ENCODE data around the gene CD84. TPM values are rescaled to one million over a fixed set of nuclear protein-coding genes. Genes with fewer than 3 reads are reported as not detected.

The CD84 gene
- total RNA-seq, 2 experiments from 2014 or later, result 32.7 to 36.9 TPM

DNA sequence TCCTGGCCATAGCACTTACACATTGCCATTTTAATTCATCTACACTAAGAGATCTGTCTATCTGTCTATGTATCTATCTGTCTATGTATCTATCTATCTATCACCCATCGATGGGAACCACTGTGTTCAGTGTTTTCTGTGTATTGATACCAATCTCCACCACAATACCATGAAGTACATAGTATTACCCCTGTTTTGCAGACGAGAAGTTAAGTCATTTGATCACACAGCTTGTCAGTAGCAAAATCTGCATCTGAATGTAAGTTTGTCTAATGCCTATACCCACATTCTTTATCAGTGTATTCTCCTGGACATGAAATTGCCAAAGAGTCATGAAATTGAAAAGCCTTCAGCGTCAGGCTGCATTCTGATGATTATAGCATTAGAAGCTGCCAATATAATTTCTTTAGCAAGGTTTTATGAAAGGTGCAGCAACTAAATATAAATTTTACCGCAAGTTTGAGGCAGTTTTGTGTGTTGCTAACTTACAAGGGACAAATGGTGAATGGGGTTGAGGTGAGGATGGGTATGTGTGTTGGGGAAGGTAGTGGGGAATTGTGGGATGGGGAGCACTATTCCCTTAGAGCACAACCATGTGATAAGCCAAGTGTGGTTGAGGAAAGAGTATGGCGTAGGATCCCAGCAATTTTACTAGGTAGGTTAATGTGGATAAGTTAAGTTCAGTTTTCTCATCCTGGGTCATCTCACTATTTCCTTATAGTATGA is 43.4 kb upstream of the CD84 start:
- Mint-ChIP-seq H3K36me3 (ENCODE audit: low read depth) (peaks cover 90% of the 10 kb centered on the region), H3K9me3 (no peaks in the 10 kb centered on the region), H3K4me1 (ENCODE audit: low read depth) (peaks cover 96% of the 10 kb centered on the region), H3K4me3 (peak overlapping the region; percentile 70), H3K27me3 (no peaks in the 10 kb centered on the region), H3K27ac (peak overlapping the region; percentile 97)
- POLR2A ChIA-PET, result interaction anchor here (0.9 kb wide), 1 partner anchor 42 kb away, joined by 3 read pairs; no protein-coding TSS in a partner anchor
- Histone ChIP-seq H3K27ac (ENCODE audit: low read depth in 1 of 2, low read length in 2 of 2) (peak overlapping the region in 1 of 2 donors; percentile 47), H3K27me3 (ENCODE audit: control insufficient read depth in 1 of 2, insufficient read depth in 2 of 2, low read length in 2 of 2) (no peaks in the 10 kb centered on the region), H3K4me3 (ENCODE audit: low read length) (no peak overlapping the region), H3K4me1 (ENCODE audit: insufficient read depth, low read length) (peaks cover 69% of the 10 kb centered on the region), H3K36me3 (ENCODE audit: insufficient read depth, low read length) (peaks cover 61% of the 10 kb centered on the region), H3K9me3 (ENCODE audit: control insufficient read depth in 1 of 2, insufficient read depth in 1 of 2, low read length in 2 of 2) (no peaks in the 10 kb centered on the region)
- ATAC-seq (ENCODE audit: poor library complexity), result no peak
- intact Hi-C loops (cut with DNase I, micrococcal nuclease), result loop anchor here (2.0 to 5.0 kb wide), 2 partner anchors 20 to 145 kb away; no protein-coding TSS in a partner anchor
- CTCF ChIA-PET, result interaction anchor here (0.9 to 1.3 kb wide), 6 partner anchors 16 to 59 kb away, joined by 3 to 7 read pairs (median 4); partner anchors contain the start of gene SLAMF1
- DNase-seq, result peak in 1 of 14 experiments; percentile 1
- no peak for TF ChIP-seq CTCF (IDR thresholded peaks at IDR 0.05)

DNA sequence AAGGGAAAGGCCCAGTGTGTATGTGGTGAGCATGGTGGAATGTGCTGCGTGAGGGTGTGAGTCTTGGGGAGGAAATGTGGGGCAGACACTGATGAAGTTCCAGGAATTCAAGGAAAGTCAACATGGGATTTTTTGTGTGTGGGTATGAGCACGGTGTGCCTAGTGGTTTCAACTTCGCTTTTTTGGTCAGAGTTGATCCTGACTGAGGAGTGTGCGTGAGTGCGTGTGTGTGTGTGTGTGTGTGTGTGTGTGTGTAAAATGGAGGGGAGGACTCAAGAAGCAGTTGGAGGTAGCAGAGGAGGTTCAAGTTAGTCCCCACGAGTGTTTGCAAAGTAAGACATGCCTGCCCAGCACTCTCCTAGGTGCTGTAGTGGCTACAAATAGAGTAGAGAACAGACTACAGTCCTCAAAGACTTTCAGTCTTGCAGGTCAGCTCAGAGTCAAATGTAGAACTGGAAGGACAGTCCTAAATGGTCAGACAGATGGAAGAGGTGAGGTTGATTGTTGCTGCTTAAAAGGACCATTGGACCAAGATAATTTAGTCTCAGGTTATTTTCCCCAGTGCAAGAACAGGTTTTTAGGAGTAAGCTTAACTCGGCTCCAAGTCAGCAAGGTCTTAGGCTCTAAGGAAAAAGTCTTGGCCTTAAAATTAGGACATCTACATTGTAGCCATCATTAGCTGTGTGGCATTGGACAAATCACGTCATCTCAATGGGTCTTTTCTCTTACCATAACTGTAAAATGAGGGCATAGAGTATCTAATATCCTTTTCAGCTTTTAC is 42.5 kb upstream of the CD84 start:
- Histone ChIP-seq H3K4me1 (ENCODE audit: insufficient read depth, low read length) (peaks cover 63% of the 10 kb centered on the region), H3K27ac (ENCODE audit: low read depth in 1 of 2, low read length in 2 of 2) (peak overlapping the region in 1 of 2 donors; percentile 19), H3K9me3 (ENCODE audit: control insufficient read depth in 1 of 2, insufficient read depth in 1 of 2, low read length in 2 of 2) (no peaks in the 10 kb centered on the region), H3K27me3 (ENCODE audit: control insufficient read depth in 1 of 2, insufficient read depth in 2 of 2, low read length in 2 of 2) (no peaks in the 10 kb centered on the region), H3K4me3 (ENCODE audit: low read length) (no peak overlapping the region), H3K36me3 (ENCODE audit: insufficient read depth, low read length) (peaks cover 66% of the 10 kb centered on the region)
- ChIA-PET POLR2A (no interaction called here), CTCF (interaction anchor here (1.1 to 1.3 kb wide), 4 partner anchors 16 to 60 kb away, joined by 3 to 7 read pairs (median 4); partner anchors contain the start of gene SLAMF1)
- peaks cover 93% of the 10 kb centered on the region for H3K36me3 Mint-ChIP-seq (ENCODE audit: low read depth)
- H3K9me3 Mint-ChIP-seq, result no peaks in the 10 kb centered on the region
- intact Hi-C loops (cut with DNase I, micrococcal nuclease), result loop anchor here (2.0 to 5.0 kb wide), 2 partner anchors 21 to 145 kb away; no protein-coding TSS in a partner anchor
- H3K27ac Mint-ChIP-seq, result peak overlapping the region; percentile 97
- H3K27me3 Mint-ChIP-seq, result no peaks in the 10 kb centered on the region
- no peak overlapping the region for H3K4me3 Mint-ChIP-seq
- ATAC-seq (ENCODE audit: poor library complexity), result no peak
- TF ChIP-seq CTCF (IDR thresholded peaks at IDR 0.05), result no peak
- peaks cover 96% of the 10 kb centered on the region for H3K4me1 Mint-ChIP-seq (ENCODE audit: low read depth)
- DNase-seq, result no peak

GRCh38 chr1:160620942-160621632 is 41.8 kb upstream of the CD84 start:
- peaks cover 69% of the 10 kb centered on the region for H3K36me3 ChIP-seq (ENCODE audit: insufficient read depth, low read length)
- POLR2A ChIA-PET, result no interaction called here
- peaks cover 95% of the 10 kb centered on the region for H3K36me3 Mint-ChIP-seq (ENCODE audit: low read depth)

More at GRCh38 chr1:160620942-160621632, 41.8 kb upstream of the CD84 start:
- H3K4me1 Mint-ChIP-seq (ENCODE audit: low read depth), result peaks cover 96% of the 10 kb centered on the region
- no peak for DNase-seq
- H3K27ac Mint-ChIP-seq, result peak overlapping the region; percentile 97
- no peaks in the 10 kb centered on the region for H3K9me3 ChIP-seq (ENCODE audit: control insufficient read depth in 1 of 2, insufficient read depth in 1 of 2, low read length in 2 of 2)
- H3K4me3 ChIP-seq (ENCODE audit: low read length), result no peak overlapping the region
- peak overlapping the region in 1 of 2 donors; percentile 12 for H3K27ac ChIP-seq (ENCODE audit: low read depth in 1 of 2, low read length in 2 of 2)
- H3K4me3 Mint-ChIP-seq, result no peak overlapping the region
- H3K4me1 ChIP-seq (ENCODE audit: insufficient read depth, low read length), result peaks cover 56% of the 10 kb centered on the region
- H3K9me3 Mint-ChIP-seq, result no peaks in the 10 kb centered on the region
- intact Hi-C loops (cut with DNase I, micrococcal nuclease), result loop anchor here in 1 of 2 experiments (5.0 kb wide), 1 partner anchor 146 kb away; no protein-coding TSS in a partner anchor
- CTCF ChIA-PET, result interaction anchor here (0.9 to 5.2 kb wide), 3 partner anchors 55 to 58 kb away, joined by 3 to 37 read pairs (median 7); no protein-coding TSS in a partner anchor
- no peaks in the 10 kb centered on the region for H3K27me3 Mint-ChIP-seq
- H3K27me3 ChIP-seq (ENCODE audit: control insufficient read depth in 1 of 2, insufficient read depth in 2 of 2, low read length in 2 of 2), result no peaks in the 10 kb centered on the region
- ATAC-seq (ENCODE audit: poor library complexity), result no peak
- no peak for TF ChIP-seq CTCF (IDR thresholded peaks at IDR 0.05)
